ENCODE measurements around the gene IFNGR1. TPM values are rescaled to one million over a fixed set of nuclear protein-coding genes. Genes with fewer than 3 reads are reported as not detected.
"Not testable (repeated sequence)": the region's sequence is repeated elsewhere in the genome, so short reads cannot be mapped to it uniquely, and the experiment has no call there.

IFNGR1 gene
- total RNA-seq, 1 donor from 2014 or later = 34.0 TPM

- no peaks in the 10 kb centered on the region for H3F3A ChIP-seq (ENCODE audit: low read depth)
- Mint-ChIP-seq H3K27me3 (ENCODE audit: insufficient read depth, low read depth) (peaks cover 2% of the 10 kb centered on the region), H3K4me1 (peaks cover 27% of the 10 kb centered on the region), H3K36me3 (peaks cover 21% of the 10 kb centered on the region), H3K9me3 (peaks cover 11% of the 10 kb centered on the region), H3K4me3 (peak overlapping the region; percentile 44), H3K27ac (no peak overlapping the region)
- no peaks in the 10 kb centered on the region for H3K9me3 ChIP-seq (ENCODE audit: low read depth)
- H4K20me1 ChIP-seq (ENCODE audit: low read depth) = peaks cover 29% of the 10 kb centered on the region
- H2AFZ ChIP-seq (replicated peaks) = no peak overlapping the region
- no peak for DNase-seq (ENCODE audit: low spot score)
- H3K36me3 ChIP-seq = no peaks in the 10 kb centered on the region
- peaks cover 71% of the 10 kb centered on the region for H3K79me2 ChIP-seq (ENCODE audit: low read depth)
- no peak overlapping the region for H3K4me2 ChIP-seq
- H3K4me1 ChIP-seq = peaks cover 9% of the 10 kb centered on the region
- H3K4me3 ChIP-seq = no peak overlapping the region
- no peaks in the 10 kb centered on the region for H3K27me3 ChIP-seq
- no peak overlapping the region for H3K27ac ChIP-seq
- no peak overlapping the region for H3K9ac ChIP-seq
- TF ChIP-seq EZH2 (IDR thresholded peaks at IDR 0.05) (no peak), EZH2phosphoT487 (IDR thresholded peaks at IDR 0.05) (no peak), CTCF (IDR thresholded peaks at IDR 0.05) (no peak)
These were observed 2.2 kb downstream of the IFNGR1 start for GRCh38 chr6:137216875-137217553.

GRCh38 chr6:137216106-137216505 lies 3.1 kb downstream of the IFNGR1 start:
- TF ChIP-seq EZH2phosphoT487 (IDR thresholded peaks at IDR 0.05) = no peak
- TF ChIP-seq EZH2 (IDR thresholded peaks at IDR 0.05) = no peak
- no peak for TF ChIP-seq CTCF (IDR thresholded peaks at IDR 0.05)
- Mint-ChIP-seq H3K4me3 (no peak overlapping the region), H3K27ac (no peak overlapping the region), H3K36me3 (peaks cover 28% of the 10 kb centered on the region), H3K27me3 (ENCODE audit: insufficient read depth, low read depth) (peaks cover 3% of the 10 kb centered on the region), H3K4me1 (peaks cover 27% of the 10 kb centered on the region), H3K9me3 (peaks cover 19% of the 10 kb centered on the region)
- Histone ChIP-seq H3K36me3 (no peaks in the 10 kb centered on the region), H3K4me2 (no peak overlapping the region), H3K79me2 (ENCODE audit: low read depth) (peaks cover 80% of the 10 kb centered on the region), H3K27ac (no peak overlapping the region), H3K4me3 (no peak overlapping the region), H3F3A (ENCODE audit: low read depth) (no peaks in the 10 kb centered on the region), H3K9ac (no peak overlapping the region), H3K9me3 (ENCODE audit: low read depth) (no peaks in the 10 kb centered on the region), H2AFZ (replicated peaks) (no peak overlapping the region), H3K4me1 (peaks cover 9% of the 10 kb centered on the region), H4K20me1 (ENCODE audit: low read depth) (peaks cover 29% of the 10 kb centered on the region), H3K27me3 (no peaks in the 10 kb centered on the region)
- no peak for DNase-seq (ENCODE audit: low spot score)

- DNase-seq (ENCODE audit: low spot score); H3K4me3 ChIP-seq; H3K27ac Mint-ChIP-seq; H3K9ac ChIP-seq; H3K27ac ChIP-seq; H3F3A ChIP-seq (ENCODE audit: low read depth); H3K36me3 ChIP-seq; H3K27me3 Mint-ChIP-seq (ENCODE audit: insufficient read depth, low read depth); H3K4me3 Mint-ChIP-seq; H3K27me3 ChIP-seq; H3K9me3 ChIP-seq (ENCODE audit: low read depth); H3K4me1 ChIP-seq; H3K4me2 ChIP-seq; H2AFZ ChIP-seq (replicated peaks): not testable (repeated sequence)
- Mint-ChIP-seq H3K4me1 (peaks cover 27% of the 10 kb centered on the region), H3K9me3 (peaks cover 23% of the 10 kb centered on the region), H3K36me3 (peaks cover 29% of the 10 kb centered on the region)
- Histone ChIP-seq H3K79me2 (ENCODE audit: low read depth) (peaks cover 85% of the 10 kb centered on the region), H4K20me1 (ENCODE audit: low read depth) (peaks cover 29% of the 10 kb centered on the region)
These were observed 3.6 kb downstream of the IFNGR1 start for GRCh38 chr6:137215630-137216029.

GRCh38 chr6:137214931-137215330 lies 4.3 kb downstream of the IFNGR1 start:
- Mint-ChIP-seq H3K27ac (no peak overlapping the region), H3K4me1 (peaks cover 25% of the 10 kb centered on the region), H3K9me3 (peaks cover 28% of the 10 kb centered on the region), H3K4me3 (no peak overlapping the region), H3K36me3 (peaks cover 34% of the 10 kb centered on the region), H3K27me3 (ENCODE audit: insufficient read depth, low read depth) (peaks cover 3% of the 10 kb centered on the region)
- Histone ChIP-seq H4K20me1 (ENCODE audit: low read depth) (peaks cover 29% of the 10 kb centered on the region), H3K9ac (no peak overlapping the region), H3K36me3 (no peaks in the 10 kb centered on the region), H3K9me3 (ENCODE audit: low read depth) (no peaks in the 10 kb centered on the region), H3K27me3 (no peaks in the 10 kb centered on the region), H3K4me1 (peaks cover 9% of the 10 kb centered on the region), H3F3A (ENCODE audit: low read depth) (no peaks in the 10 kb centered on the region), H3K4me3 (no peak overlapping the region), H3K4me2 (no peak overlapping the region), H2AFZ (replicated peaks) (no peak overlapping the region), H3K27ac (no peak overlapping the region), H3K79me2 (ENCODE audit: low read depth) (peaks cover 92% of the 10 kb centered on the region)
- DNase-seq (ENCODE audit: low spot score) = no peak
- no peak for TF ChIP-seq EZH2phosphoT487 (IDR thresholded peaks at IDR 0.05)
- no peak for TF ChIP-seq EZH2 (IDR thresholded peaks at IDR 0.05)
- TF ChIP-seq CTCF (IDR thresholded peaks at IDR 0.05) = no peak

Data from neural progenitor cell (in vitro differentiated cells).